ENCODE measurements around the gene ASAP2. TPM values are rescaled to one million over a fixed set of nuclear protein-coding genes. Genes with fewer than 3 reads are reported as not detected.

The ASAP2 gene
- total and polyA plus RNA-seq, 9 of the 15 experiments (the other 6 are each of a cell fraction or from before 2014, with no cell fraction given) = 0.06 to 4.3 (median 3.1) TPM

DNA sequence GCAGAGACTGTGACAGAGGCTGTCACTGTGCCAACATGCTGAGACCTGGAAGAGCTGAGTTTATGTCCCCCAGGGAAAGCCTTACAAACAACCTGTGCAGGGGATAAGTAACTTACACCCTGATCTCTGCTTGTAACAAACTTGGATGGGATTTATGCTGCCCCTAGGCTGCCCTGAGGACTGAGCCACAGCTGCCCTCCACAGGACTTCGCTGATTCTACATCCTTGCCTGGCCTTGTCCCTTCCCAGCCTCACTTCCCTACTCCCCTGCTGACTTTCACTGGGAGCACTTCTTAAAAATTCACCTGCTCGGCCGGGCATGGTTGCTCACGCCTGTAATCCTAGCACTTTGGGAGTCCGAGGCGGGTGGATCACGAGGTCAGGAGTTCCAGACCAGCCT lies 45.9 kb upstream of the ASAP2 start:
- H3K9ac ChIP-seq (ENCODE audit: insufficient read depth in 1 of 2, low read depth in 2 of 2, low read length in 2 of 2) = no peak overlapping the region
- ChIA-PET POLR2A (no interaction called here), CTCF (ENCODE audit: low intra/inter-chr PET ratio) (no interaction called here)
- H2AFZ ChIP-seq (ENCODE audit: low read depth, low read length) = no peak overlapping the region
- H3K9me3 ChIP-seq (replicated peaks; ENCODE audit: control insufficient read depth, insufficient read depth, low read depth, low read length) = no peaks in the 10 kb centered on the region
- no peak for DNase-seq (ENCODE audit: extremely low read depth in 1 of 4, low spot score in 3 of 4)
- no peaks in the 10 kb centered on the region for H3K79me2 ChIP-seq (ENCODE audit: control insufficient read depth, insufficient read depth, low read length)
- H3K4me2 ChIP-seq (ENCODE audit: insufficient read depth, low read length) = no peak overlapping the region
- intact Hi-C loops (cut with micrococcal nuclease) = no loop called here
- H3K4me3 ChIP-seq = no peak overlapping the region
- in situ Hi-C loops (cut with MboI) = no loop called here
- H3K9me1 ChIP-seq (ENCODE audit: control insufficient read depth, insufficient read depth, low read length) = no peaks in the 10 kb centered on the region
- no peaks in the 10 kb centered on the region for H4K20me1 ChIP-seq (replicated peaks; ENCODE audit: control insufficient read depth, insufficient read depth, low read length)
- H3K4me1 ChIP-seq (replicated peaks in 1 of 2; ENCODE audit: control insufficient read depth in 2 of 2, insufficient read depth in 2 of 2, low read length in 2 of 2) = no peaks in the 10 kb centered on the region
- TF ChIP-seq DNMT1 (IDR thresholded peaks at IDR 0.05) (no peak), SMAD2 (IDR thresholded peaks at IDR 0.05; ENCODE audit: low read depth, low read length) (no peak), NFRKB (IDR thresholded peaks at IDR 0.05; ENCODE audit: low read depth) (no peak), CTCF (IDR thresholded peaks at IDR 0.05 in 2 of 3, conservative IDR thresholded peaks at IDR 0.05 in 1 of 3; ENCODE audit: insufficient read depth in 2 of 3, low read depth in 1 of 3, low read length in 3 of 3) (peak in 2 of 3 experiments; percentile 12 to 33; a peak in 3 of 6 replicates), ZNF592 (IDR thresholded peaks at IDR 0.05) (no peak), POLR2A (conservative IDR thresholded peaks at IDR 0.05) (no peak), RAD21 (CRISPR knock-in tag; conservative IDR thresholded peaks at IDR 0.05 in 1 of 2, IDR thresholded peaks at IDR 0.05 in 1 of 2) (0 out of 4 replicates have a peak, but pooled peaks of 1 of the 2 experiments have one; percentile 7)
- TF ChIP-seq, protein P1, sequence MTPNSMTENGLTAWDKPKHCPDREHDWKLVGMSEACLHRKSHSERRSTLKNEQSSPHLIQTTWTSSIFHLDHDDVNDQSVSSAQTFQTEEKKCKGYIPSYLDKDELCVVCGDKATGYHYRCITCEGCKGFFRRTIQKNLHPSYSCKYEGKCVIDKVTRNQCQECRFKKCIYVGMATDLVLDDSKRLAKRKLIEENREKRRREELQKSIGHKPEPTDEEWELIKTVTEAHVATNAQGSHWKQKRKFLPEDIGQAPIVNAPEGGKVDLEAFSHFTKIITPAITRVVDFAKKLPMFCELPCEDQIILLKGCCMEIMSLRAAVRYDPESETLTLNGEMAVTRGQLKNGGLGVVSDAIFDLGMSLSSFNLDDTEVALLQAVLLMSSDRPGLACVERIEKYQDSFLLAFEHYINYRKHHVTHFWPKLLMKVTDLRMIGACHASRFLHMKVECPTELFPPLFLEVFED (CRISPR knock-in tag; conservative IDR thresholded peaks at IDR 0.05) = no peak
- TF ChIP-seq, protein P2, sequence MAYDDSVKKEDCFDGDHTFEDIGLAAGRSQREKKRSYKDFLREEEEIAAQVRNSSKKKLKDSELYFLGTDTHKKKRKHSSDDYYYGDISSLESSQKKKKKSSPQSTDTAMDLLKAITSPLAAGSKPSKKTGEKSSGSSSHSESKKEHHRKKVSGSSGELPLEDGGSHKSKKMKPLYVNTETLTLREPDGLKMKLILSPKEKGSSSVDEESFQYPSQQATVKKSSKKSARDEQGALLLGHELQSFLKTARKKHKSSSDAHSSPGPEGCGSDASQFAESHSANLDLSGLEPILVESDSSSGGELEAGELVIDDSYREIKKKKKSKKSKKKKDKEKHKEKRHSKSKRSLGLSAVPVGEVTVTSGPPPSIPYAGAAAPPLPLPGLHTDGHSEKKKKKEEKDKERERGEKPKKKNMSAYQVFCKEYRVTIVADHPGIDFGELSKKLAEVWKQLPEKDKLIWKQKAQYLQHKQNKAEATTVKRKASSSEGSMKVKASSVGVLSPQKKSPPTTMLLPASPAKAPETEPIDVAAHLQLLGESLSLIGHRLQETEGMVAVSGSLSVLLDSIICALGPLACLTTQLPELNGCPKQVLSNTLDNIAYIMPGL (CRISPR knock-in tag; IDR thresholded peaks at IDR 0.05) = no peak
- WGBS (ENCODE audit: insufficient coverage, low coverage, missing lambda C conversion rate) = 7% methylated on average over 7 of the region's 7 CpGs
- no peak overlapping the region for H3K27ac ChIP-seq (ENCODE audit: extremely low read depth, low read depth, low read length)
- no TSS peak for BruUV-seq (replicated peaks)
- H3K27me3 ChIP-seq (ENCODE audit: control insufficient read depth in 2 of 2, insufficient read depth in 2 of 2, low read length in 2 of 2) = peaks cover 4 to 33% of the 10 kb centered on the region in 2 experiments; a peak in 4 of 5 replicates
- ATAC-seq = peak; percentile 80
- no peak for FAIRE-seq
- no peaks in the 10 kb centered on the region for H3K36me3 ChIP-seq (ENCODE audit: control insufficient read depth, insufficient read depth, low read length)
